MM.1S (cell line): ENCODE measurements around the gene PSMC5.
"Not testable (repeated sequence)": the region's sequence is repeated elsewhere in the genome, so short reads cannot be mapped to it uniquely, and the experiment has no call there.

Source experiments
- DNase-seq: peaks from one replicate; pipeline ENCODE4 v3.0.0-alpha.2; 2015
- H2AFZ ChIP-seq: fragments of 300-600 bp; sonication (generic); 2 replicates; pipeline ENCODE4 v1.6.0; 2016; ENCODE audit warnings: antibody characterized with exemption, low read length
- H3F3A ChIP-seq: fragments of 300-600 bp; sonication (generic); 2 replicates; pipeline ENCODE4 v1.6.1; 2016; ENCODE audit warnings: mild to moderate bottlenecking, antibody characterized with exemption, low read length, moderate library complexity, mixed read lengths; ENCODE audit not compliant: insufficient read depth
- H3K27ac ChIP-seq: fragments of 300-600 bp; sonication (generic); 2 replicates; pipeline ENCODE4 v1.5.1; 2016; ENCODE audit warnings: mild to moderate bottlenecking, low read length
- H3K27me3 ChIP-seq: fragments of 300-600 bp; sonication (generic); replicated peaks from 2 replicates; pipeline ENCODE4 v1.6.0; 2016; ENCODE audit warnings: low read length; ENCODE audit not compliant: insufficient read depth
- H3K36me3 ChIP-seq: fragments of 300-600 bp; sonication (generic); replicated peaks from 2 replicates; pipeline ENCODE4 v1.6.1; 2016; ENCODE audit warnings: mild to moderate bottlenecking, low read length, mixed read lengths; ENCODE audit not compliant: insufficient read depth
- H3K4me1 ChIP-seq: fragments of 300-600 bp; sonication (generic); 2 replicates; pipeline ENCODE4 v1.6.1; 2016; ENCODE audit warnings: low read length, mixed read lengths
- H3K4me2 ChIP-seq: fragments of 300-600 bp; sonication (generic); 2 replicates; pipeline ENCODE4 v1.6.0; 2016; ENCODE audit warnings: low read depth, low read length
- H3K4me3 ChIP-seq: fragments of 300-600 bp; sonication (generic); 2 replicates; pipeline ENCODE4 v1.5.1; 2016; ENCODE audit warnings: low read length, mixed read lengths
- H3K79me2 ChIP-seq: fragments of 300-600 bp; sonication (generic); 2 replicates; pipeline ENCODE4 v1.6.1; 2016; ENCODE audit warnings: mixed run types, low read length, mixed read lengths
- H3K9ac ChIP-seq: fragments of 300-600 bp; sonication (generic); 2 replicates; pipeline ENCODE4 v1.6.1; 2016; ENCODE audit warnings: low read length, mixed read lengths
- H3K9me2 ChIP-seq: fragments of 300-600 bp; sonication (generic); replicated peaks from 2 replicates; pipeline ENCODE4 v1.6.1; 2016; ENCODE audit warnings: mild to moderate bottlenecking, low read length, mixed read lengths; ENCODE audit not compliant: insufficient read depth
- H3K9me3 ChIP-seq: fragments of 300-600 bp; sonication (generic); replicated peaks from 2 replicates; pipeline ENCODE4 v1.6.1; 2016; ENCODE audit warnings: mild to moderate bottlenecking, low read length, mixed read lengths; ENCODE audit not compliant: insufficient read depth
- H4K20me1 ChIP-seq: fragments of 300-600 bp; sonication (generic); 2 replicates; pipeline ENCODE4 v1.6.1; 2016; ENCODE audit warnings: mild to moderate bottlenecking, low read length, moderate library complexity, mixed read lengths; ENCODE audit not compliant: insufficient read depth
- CTCF ChIP-seq: fragments of 300-600 bp; sonication (generic); IDR thresholded peaks from 2 replicates; pipeline ENCODE4 v1.5.1; 2016; ENCODE audit warnings: antibody characterized with exemption, low read length, mixed read lengths
- EZH2 ChIP-seq: fragments of 300-600 bp; sonication (generic); optimal IDR thresholded peaks from 2 replicates; pipeline ENCODE3; 2017; ENCODE audit warnings: low read depth, mild to moderate bottlenecking, antibody characterized with exemption, low read length, mixed read lengths
- EZH2phosphoT487 ChIP-seq: fragments of 300-600 bp; sonication (generic); IDR thresholded peaks from 2 replicates; pipeline ENCODE4 v1.6.1; 2018; ENCODE audit warnings: antibody characterized with exemption, low read length

Gene PSMC5

GRCh38 chr17:63786971-63787711 lies 40.1 kb upstream of the PSMC5 start:
- no peak overlapping the region for H2AFZ ChIP-seq
- H3K4me2 ChIP-seq = no peak overlapping the region
- no peak overlapping the region for H3K4me3 ChIP-seq
- H3K9me2 ChIP-seq = no peaks in the 10 kb centered on the region
- H3K9me3 ChIP-seq = no peaks in the 10 kb centered on the region
- no peaks in the 10 kb centered on the region for H3F3A ChIP-seq
- peaks cover 10% of the 10 kb centered on the region for H3K36me3 ChIP-seq
- no peaks in the 10 kb centered on the region for H3K27me3 ChIP-seq
- H4K20me1 ChIP-seq = peaks cover 29% of the 10 kb centered on the region
- no peak overlapping the region for H3K9ac ChIP-seq
- TF ChIP-seq CTCF (no peak), EZH2 (no peak)
- H3K79me2 ChIP-seq = peaks cover 91% of the 10 kb centered on the region
- DNase-seq = no peak
- no peaks in the 10 kb centered on the region for H3K4me1 ChIP-seq
- no peak overlapping the region for H3K27ac ChIP-seq

GRCh38 chr17:63790057-63790456 lies 37.2 kb upstream of the PSMC5 start:
- H3K9ac ChIP-seq = no peak overlapping the region
- no peaks in the 10 kb centered on the region for H3K4me1 ChIP-seq
- H3K4me2 ChIP-seq = no peak overlapping the region
- no peaks in the 10 kb centered on the region for H3K27me3 ChIP-seq
- H3K79me2 ChIP-seq = peaks cover 87% of the 10 kb centered on the region
- no peak for DNase-seq
- peaks cover 9% of the 10 kb centered on the region; the same call in 1 of the 2 replicates for H4K20me1 ChIP-seq
- no peaks in the 10 kb centered on the region for H3K9me2 ChIP-seq
- H3K27ac ChIP-seq = no peak overlapping the region
- no peaks in the 10 kb centered on the region for H3F3A ChIP-seq
- no peak overlapping the region for H3K4me3 ChIP-seq
- TF ChIP-seq EZH2 (no peak), CTCF (no peak)
- H2AFZ ChIP-seq = no peak overlapping the region
- peaks cover 22% of the 10 kb centered on the region for H3K36me3 ChIP-seq
- H3K9me3 ChIP-seq = no peaks in the 10 kb centered on the region

- Histone ChIP-seq H3K9me2 (no peaks in the 10 kb centered on the region), H3K9ac (no peak overlapping the region), H4K20me1 (peaks cover 9% of the 10 kb centered on the region; the same call in 1 of the 2 replicates), H3F3A (no peaks in the 10 kb centered on the region), H3K4me3 (no peak overlapping the region), H3K9me3 (no peaks in the 10 kb centered on the region), H3K27me3 (no peaks in the 10 kb centered on the region), H3K79me2 (peaks cover 86% of the 10 kb centered on the region), H3K36me3 (peaks cover 17% of the 10 kb centered on the region), H3K4me2 (no peak overlapping the region), H3K4me1 (no peaks in the 10 kb centered on the region), H2AFZ (no peak overlapping the region), H3K27ac (no peak overlapping the region)
- TF ChIP-seq EZH2phosphoT487 (no peak), CTCF (no peak)
- no peak for DNase-seq
These were observed 35.0 kb upstream of the PSMC5 start for GRCh38 chr17:63792055-63792729.

GRCh38 chr17:63796375-63796774 lies 30.9 kb upstream of the PSMC5 start:
- not testable (repeated sequence) for H3K9ac ChIP-seq, H3K4me3 ChIP-seq, H2AFZ ChIP-seq, H3K9me2 ChIP-seq, H3K27me3 ChIP-seq, H3K27ac ChIP-seq, H3F3A ChIP-seq, H4K20me1 ChIP-seq, DNase-seq, H3K9me3 ChIP-seq, H3K4me2 ChIP-seq, H3K4me1 ChIP-seq
- H3K36me3 ChIP-seq = peaks cover 32% of the 10 kb centered on the region
- peaks cover 87% of the 10 kb centered on the region for H3K79me2 ChIP-seq
